RWPE1 (cell line): ENCODE measurements around the gene ISG20L2.
A peak's percentile ranks its signal among the peaks of the same experiment; 100 is the strongest.
"Not testable (repeated sequence)": the region's sequence is repeated elsewhere in the genome, so short reads cannot be mapped to it uniquely, and the experiment has no call there.

ENCODE experiments used
- CTCF ChIA-PET: fragments of 350-600 bp; sonication (Branson Sonifier 250); formaldehyde crosslinking; extraction: SDS; loops from one replicate; lab custom pipeline; 2021; lab: Yijun Ruan, JAX
- POLR2A ChIA-PET: fragments of 400-600 bp; formaldehyde crosslinking; extraction: SDS; loops from one replicate; lab custom pipeline; 2020; ENCODE audit warnings: antibody characterized with exemption; ENCODE audit not compliant: low non-redundant PET; lab: Yijun Ruan, JAX
- DNase-seq: peaks from one replicate; pipeline ENCODE4 v3.0.0; 2012; ENCODE audit warnings: low spot score
- H3K27ac ChIP-seq: fragments of 450-650 bp; 2 replicates; pipeline ENCODE4 v1.5.1; 2017
- CTCF ChIP-seq: fragments of 450-650 bp; conservative IDR thresholded peaks from 2 replicates; pipeline ENCODE4 v1.5.1; 2017; ENCODE audit warnings: low read depth, mild to moderate bottlenecking

The ISG20L2 gene

GRCh38 chr1:156766298-156767100 lies 37.9 kb upstream of the ISG20L2 start:
- ChIA-PET POLR2A (interaction anchor here (1.0 to 1.4 kb wide), 2 partner anchors 15 to 25 kb away, joined by 4 to 7 read pairs; partner anchors contain the start of genes HDGF and MRPL24), CTCF (no interaction called here)
- no peak for TF ChIP-seq CTCF
- H3K27ac ChIP-seq, result peak overlapping the region; percentile 87
- DNase-seq, result no peak

GRCh38 chr1:156765666-156766065 lies 37.1 kb upstream of the ISG20L2 start:
- ChIA-PET POLR2A (interaction anchor here (0.6 kb wide), 2 partner anchors 25 to 29 kb away, joined by 3 to 4 read pairs; partner anchors contain the start of gene MRPL24), CTCF (interaction anchor here (0.5 kb wide), 1 partner anchor 8 kb away, joined by 3 read pairs; no protein-coding TSS in a partner anchor)
- H3K27ac ChIP-seq, result peak overlapping the region; percentile 87
- no peak for TF ChIP-seq CTCF
- DNase-seq, result no peak

- peak overlapping the region; percentile 26; the same call in 1 of the 2 replicates for H3K27ac ChIP-seq
- CTCF ChIA-PET, DNase-seq: not testable (repeated sequence)
- POLR2A ChIA-PET, result interaction anchor here (0.6 kb wide), 1 partner anchor 28 kb away, joined by 4 read pairs; no protein-coding TSS in a partner anchor
Observed at GRCh38 chr1:156765136-156765535, 36.6 kb upstream of the ISG20L2 start.

- POLR2A ChIA-PET, result interaction anchor here (0.6 to 0.9 kb wide), 3 partner anchors 9 to 69 kb away, joined by 3 to 4 read pairs (median 3); partner anchors contain the start of gene HDGF
- TF ChIP-seq CTCF, result no peak
- CTCF ChIA-PET, result interaction anchor here (0.6 to 0.8 kb wide), 3 partner anchors 26 to 53 kb away, joined by 3 to 10 read pairs (median 4); no protein-coding TSS in a partner anchor
Observed at GRCh38 chr1:156760796-156761104, 32.2 kb upstream of the ISG20L2 start.

GRCh38 chr1:156760092-156760795 lies 31.7 kb upstream of the ISG20L2 start:
- DNase-seq, result no peak

More at GRCh38 chr1:156760796-156761104, 32.2 kb upstream of the ISG20L2 start:
- H3K27ac ChIP-seq, result no peak overlapping the region
- no peak for DNase-seq

GRCh38 chr1:156757572-156758253 lies 29.1 kb upstream of the ISG20L2 start:
- POLR2A ChIA-PET, H3K27ac ChIP-seq, DNase-seq: not testable (repeated sequence)
- CTCF ChIA-PET, result interaction anchor here (0.7 to 1.0 kb wide), 3 partner anchors 8 to 48 kb away, joined by 3 read pairs; no protein-coding TSS in a partner anchor

More at GRCh38 chr1:156760092-156760795, 31.7 kb upstream of the ISG20L2 start:
- no peak for TF ChIP-seq CTCF
- H3K27ac ChIP-seq, result 0 out of 2 replicates have a peak overlapping the region, but pooled peaks have one; percentile 9
- POLR2A ChIA-PET, result interaction anchor here (0.6 to 0.9 kb wide), 3 partner anchors 9 to 69 kb away, joined by 3 to 4 read pairs (median 3); partner anchors contain the start of gene HDGF
- CTCF ChIA-PET, result interaction anchor here (0.6 to 0.8 kb wide), 3 partner anchors 26 to 53 kb away, joined by 3 to 10 read pairs (median 4); no protein-coding TSS in a partner anchor

GRCh38 chr1:156756355-156756754 lies 27.8 kb upstream of the ISG20L2 start:
- DNase-seq, result no peak
- ChIA-PET POLR2A (no interaction called here), CTCF (interaction anchor here (1.2 kb wide), 1 partner anchor 66 kb away, joined by 5 read pairs; no protein-coding TSS in a partner anchor)
- TF ChIP-seq CTCF, result no peak
- no peak overlapping the region for H3K27ac ChIP-seq
